HepG2 (cell line): ENCODE results near the gene C12orf56. TPM values are rescaled to one million over a fixed set of nuclear protein-coding genes. Genes with fewer than 3 reads are reported as not detected.

Experiments used
- HDAC2 ChIP-seq: sonication (generic); formaldehyde crosslinking; IDR thresholded peaks from 2 replicates; pipeline ENCODE4 v1.4.0; 2020; ENCODE audit warnings: missing genetic modification reagents
- HNF4G ChIP-seq, 2 experiments: sonication (generic) in 1 of 2; formaldehyde crosslinking in 1 of 2; IDR thresholded peaks; 2 replicates each; pipeline versions ENCODE4 v1.4.0 to v1.6.1; 2011 to 2020; ENCODE audit warnings: borderline replicate concordance in 2 of 2, low read depth in 2 of 2, mild to moderate bottlenecking in 2 of 2, low read length in 1 of 2, missing genetic modification reagents in 1 of 2, moderate library complexity in 1 of 2
- JUND ChIP-seq: sonication (generic); formaldehyde crosslinking; IDR thresholded peaks from 2 replicates; pipeline ENCODE4 v1.8.0; 2022; ENCODE audit warnings: mild to moderate bottlenecking, missing genetic modification reagents
- KDM3A ChIP-seq: IDR thresholded peaks from 2 replicates; pipeline ENCODE4 v1.6.1; 2018; ENCODE audit warnings: low read depth, missing compliant biosample characterization
- KLF13 ChIP-seq: sonication (generic); formaldehyde crosslinking; IDR thresholded peaks from 2 replicates; pipeline ENCODE4 v1.4.0; 2020; ENCODE audit warnings: mild to moderate bottlenecking, missing genetic modification reagents
- KLF15 ChIP-seq: sonication (generic); formaldehyde crosslinking; IDR thresholded peaks from 2 replicates; pipeline ENCODE4 v1.8.1; 2023; ENCODE audit warnings: borderline replicate concordance, mild to moderate bottlenecking, inconsistent platforms, missing genetic modification reagents, mixed read lengths
- MEF2D ChIP-seq: sonication (generic); formaldehyde crosslinking; IDR thresholded peaks from 2 replicates; pipeline ENCODE4 v1.5.1; 2020; ENCODE audit warnings: mild to moderate bottlenecking, missing genetic modification reagents
- MEIS1 ChIP-seq: sonication (generic); formaldehyde crosslinking; IDR thresholded peaks from 2 replicates; pipeline ENCODE4 v1.9.0; 2021; ENCODE audit warnings: mild to moderate bottlenecking, missing genetic modification reagents, moderate library complexity, borderline replicate concordance
- MTA3 ChIP-seq: sonication (generic); formaldehyde crosslinking; IDR thresholded peaks from 2 replicates; pipeline ENCODE4 v1.4.0; 2020; ENCODE audit warnings: missing genetic modification reagents
- MXD4 ChIP-seq: IDR thresholded peaks from 2 replicates; pipeline ENCODE4 v1.6.1; 2016; ENCODE audit warnings: mild to moderate bottlenecking, missing biosample characterization, missing genetic modification reagents
- NR2C2 ChIP-seq: sonication (generic); formaldehyde crosslinking; IDR thresholded peaks from 2 replicates; pipeline ENCODE4 v1.4.0; 2020; ENCODE audit warnings: missing genetic modification reagents, mild to moderate bottlenecking, moderate library complexity, borderline replicate concordance
- PRMT3 ChIP-seq: sonication (generic); formaldehyde crosslinking; IDR thresholded peaks from 2 replicates; pipeline ENCODE4 v1.8.1; 2022; ENCODE audit warnings: low read depth, mild to moderate bottlenecking, moderate library complexity, missing genetic modification reagents, borderline replicate concordance
- SKI ChIP-seq: fragments of 450-650 bp; IDR thresholded peaks from one replicate; pipeline ENCODE4 v1.6.1; 2018; ENCODE audit warnings: mild to moderate bottlenecking; ENCODE audit not compliant: partially characterized antibody
- TCF12 ChIP-seq, 2 experiments: fragments of 450-650 bp in 1 of 2; sonication (generic) in 1 of 2; formaldehyde crosslinking in 1 of 2; IDR thresholded peaks; 2 replicates each; pipeline versions ENCODE4 v1.6.1 to v1.8.0; 2017 to 2022; ENCODE audit warnings: antibody characterized with exemption in 1 of 2, mild to moderate bottlenecking in 1 of 2, missing genetic modification reagents in 1 of 2, moderate library complexity in 1 of 2
- ZFAT ChIP-seq: sonication (generic); formaldehyde crosslinking; conservative IDR thresholded peaks from 2 replicates; pipeline ENCODE4 v1.8.1; 2023; ENCODE audit warnings: missing genetic modification reagents, inconsistent platforms
- ZFP36L1 ChIP-seq: sonication (generic); formaldehyde crosslinking; IDR thresholded peaks from 2 replicates; pipeline ENCODE4 v1.8.0; 2022; ENCODE audit warnings: mild to moderate bottlenecking, missing genetic modification reagents, moderate library complexity
- ZNF569 ChIP-seq: sonication (generic); formaldehyde crosslinking; IDR thresholded peaks from 2 replicates; pipeline ENCODE4 v1.5.0; 2020; ENCODE audit warnings: mild to moderate bottlenecking, missing genetic modification reagents, moderate library complexity, borderline replicate concordance
- ZNF776 ChIP-seq: sonication (generic); formaldehyde crosslinking; IDR thresholded peaks from 2 replicates; pipeline ENCODE4 v1.4.0; 2020; ENCODE audit warnings: mild to moderate bottlenecking, missing genetic modification reagents
- polyA plus RNA-seq, 8 experiments: library from polyadenylated mRNA; depleted of rRNA in 3 of 8; stranded (reverse) in 7 of 8; unstranded in 1 of 8; fragments of >200 nt; fragmentation: Illumina TruSeq in 4 of 8; extraction: Trizol in 4 of 8; gene quantifications; 2 replicates each; pipeline versions ENCODE4 v1.2.1 to v1.2.3, GENCODE V29; 2011 to 2016; ENCODE audit warnings: low read depth in 4 of 8, missing spikeins in 1 of 8, mixed read lengths in 1 of 8; ENCODE audit not compliant: insufficient read depth in 1 of 8
- total RNA-seq, 5 experiments: library from RNA; depleted of rRNA; stranded (reverse); fragments of >200 nt; fragmentation: Illumina TruSeq; extraction: Trizol; gene quantifications; 2 replicates each; pipeline ENCODE4 v1.2.3, GENCODE V29; 2016; ENCODE audit warnings: low read depth in 1 of 5
- TF ChIP-seq, protein P1 (sequence below): sonication (generic); formaldehyde crosslinking; IDR thresholded peaks from 2 replicates; pipeline ENCODE4 v1.5.1; 2020; ENCODE audit warnings: mild to moderate bottlenecking, missing genetic modification reagents, borderline replicate concordance
- TF ChIP-seq, protein P2 (sequence below): IDR thresholded peaks from 2 replicates; pipeline ENCODE4 v1.6.1; 2016; ENCODE audit warnings: low read depth
- TF ChIP-seq, protein P3 (sequence below): IDR thresholded peaks from 2 replicates; pipeline ENCODE4 v1.6.1; 2016; ENCODE audit warnings: low read depth, borderline replicate concordance

C12orf56 gene
- total and polyA plus RNA-seq, 2 of the 13 experiments (the other 11 are each of a cell fraction or from before 2014, with no cell fraction given): 0.07 TPM; not detected in 1

GRCh38 chr12:64222009-64222765 is 168.4 kb downstream of the C12orf56 start, which contains the start of gene KICS2 (continued):
- peak; percentile 51 for TF ChIP-seq JUND (CRISPR knock-in tag)
- TF ChIP-seq MEIS1: 0 out of 2 replicates have a peak, but pooled peaks have one; percentile 66
- TF ChIP-seq ZNF776: no peak
- TF ChIP-seq, protein P1, sequence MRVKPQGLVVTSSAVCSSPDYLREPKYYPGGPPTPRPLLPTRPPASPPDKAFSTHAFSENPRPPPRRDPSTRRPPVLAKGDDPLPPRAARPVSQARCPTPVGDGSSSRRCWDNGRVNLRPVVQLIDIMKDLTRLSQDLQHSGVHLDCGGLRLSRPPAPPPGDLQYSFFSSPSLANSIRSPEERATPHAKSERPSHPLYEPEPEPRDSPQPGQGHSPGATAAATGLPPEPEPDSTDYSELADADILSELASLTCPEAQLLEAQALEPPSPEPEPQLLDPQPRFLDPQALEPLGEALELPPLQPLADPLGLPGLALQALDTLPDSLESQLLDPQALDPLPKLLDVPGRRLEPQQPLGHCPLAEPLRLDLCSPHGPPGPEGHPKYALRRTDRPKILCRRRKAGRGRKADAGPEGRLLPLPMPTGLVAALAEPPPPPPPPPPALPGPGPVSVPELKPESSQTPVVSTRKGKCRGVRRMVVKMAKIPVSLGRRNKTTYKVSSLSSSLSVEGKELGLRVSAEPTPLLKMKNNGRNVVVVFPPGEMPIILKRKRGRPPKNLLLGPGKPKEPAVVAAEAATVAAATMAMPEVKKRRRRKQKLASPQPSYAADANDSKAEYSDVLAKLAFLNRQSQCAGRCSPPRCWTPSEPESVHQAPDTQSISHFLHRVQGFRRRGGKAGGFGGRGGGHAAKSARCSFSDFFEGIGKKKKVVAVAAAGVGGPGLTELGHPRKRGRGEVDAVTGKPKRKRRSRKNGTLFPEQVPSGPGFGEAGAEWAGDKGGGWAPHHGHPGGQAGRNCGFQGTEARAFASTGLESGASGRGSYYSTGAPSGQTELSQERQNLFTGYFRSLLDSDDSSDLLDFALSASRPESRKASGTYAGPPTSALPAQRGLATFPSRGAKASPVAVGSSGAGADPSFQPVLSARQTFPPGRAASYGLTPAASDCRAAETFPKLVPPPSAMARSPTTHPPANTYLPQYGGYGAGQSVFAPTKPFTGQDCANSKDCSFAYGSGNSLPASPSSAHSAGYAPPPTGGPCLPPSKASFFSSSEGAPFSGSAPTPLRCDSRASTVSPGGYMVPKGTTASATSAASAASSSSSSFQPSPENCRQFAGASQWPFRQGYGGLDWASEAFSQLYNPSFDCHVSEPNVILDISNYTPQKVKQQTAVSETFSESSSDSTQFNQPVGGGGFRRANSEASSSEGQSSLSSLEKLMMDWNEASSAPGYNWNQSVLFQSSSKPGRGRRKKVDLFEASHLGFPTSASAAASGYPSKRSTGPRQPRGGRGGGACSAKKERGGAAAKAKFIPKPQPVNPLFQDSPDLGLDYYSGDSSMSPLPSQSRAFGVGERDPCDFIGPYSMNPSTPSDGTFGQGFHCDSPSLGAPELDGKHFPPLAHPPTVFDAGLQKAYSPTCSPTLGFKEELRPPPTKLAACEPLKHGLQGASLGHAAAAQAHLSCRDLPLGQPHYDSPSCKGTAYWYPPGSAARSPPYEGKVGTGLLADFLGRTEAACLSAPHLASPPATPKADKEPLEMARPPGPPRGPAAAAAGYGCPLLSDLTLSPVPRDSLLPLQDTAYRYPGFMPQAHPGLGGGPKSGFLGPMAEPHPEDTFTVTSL (CRISPR knock-in tag): no peak; the same call in 1 of the 2 replicates
- peak; percentile 49; the same call in 1 of the 2 replicates for TF ChIP-seq NR2C2 (CRISPR knock-in tag)
- TF ChIP-seq KDM3A (CRISPR knock-in tag): peak; percentile 86; the same call in 1 of the 2 replicates
- TF ChIP-seq, protein P2, sequence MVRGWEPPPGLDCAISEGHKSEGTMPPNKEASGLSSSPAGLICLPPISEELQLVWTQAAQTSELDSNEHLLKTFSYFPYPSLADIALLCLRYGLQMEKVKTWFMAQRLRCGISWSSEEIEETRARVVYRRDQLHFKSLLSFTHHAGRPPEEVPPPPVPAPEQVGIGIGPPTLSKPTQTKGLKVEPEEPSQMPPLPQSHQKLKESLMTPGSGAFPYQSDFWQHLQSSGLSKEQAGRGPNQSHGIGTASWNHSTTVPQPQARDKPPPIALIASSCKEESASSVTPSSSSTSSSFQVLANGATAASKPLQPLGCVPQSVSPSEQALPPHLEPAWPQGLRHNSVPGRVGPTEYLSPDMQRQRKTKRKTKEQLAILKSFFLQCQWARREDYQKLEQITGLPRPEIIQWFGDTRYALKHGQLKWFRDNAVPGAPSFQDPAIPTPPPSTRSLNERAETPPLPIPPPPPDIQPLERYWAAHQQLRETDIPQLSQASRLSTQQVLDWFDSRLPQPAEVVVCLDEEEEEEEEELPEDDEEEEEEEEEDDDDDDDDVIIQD (CRISPR knock-in tag): peak; percentile 32; the same call in 1 of the 2 replicates
- TF ChIP-seq MXD4 (CRISPR knock-in tag): peak; percentile 100
- TF ChIP-seq TCF12 (IDR thresholded peaks at IDR 0.05): no peak
- TF ChIP-seq TCF12 (CRISPR knock-in tag; IDR thresholded peaks at IDR 0.05): 0 out of 2 replicates have a peak, but pooled peaks have one; percentile 21
- no peak for TF ChIP-seq HNF4G (IDR thresholded peaks at IDR 0.05; ENCODE audit: borderline replicate concordance, low read depth, low read length)
- TF ChIP-seq HNF4G (CRISPR knock-in tag; IDR thresholded peaks at IDR 0.05; ENCODE audit: borderline replicate concordance, low read depth): no peak
- no peak; the same call in 1 of the 2 replicates for TF ChIP-seq HDAC2 (CRISPR knock-in tag)
- no peak for TF ChIP-seq MTA3 (CRISPR knock-in tag)
- TF ChIP-seq, protein P3, sequence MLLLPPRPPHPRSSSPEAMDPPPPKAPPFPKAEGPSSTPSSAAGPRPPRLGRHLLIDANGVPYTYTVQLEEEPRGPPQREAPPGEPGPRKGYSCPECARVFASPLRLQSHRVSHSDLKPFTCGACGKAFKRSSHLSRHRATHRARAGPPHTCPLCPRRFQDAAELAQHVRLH (CRISPR knock-in tag): peak; percentile 66
- no peak for TF ChIP-seq PRMT3 (CRISPR knock-in tag)
- TF ChIP-seq MEF2D (CRISPR knock-in tag): peak; percentile 61; the same call in 1 of the 2 replicates
- no peak for TF ChIP-seq ZNF569 (CRISPR knock-in tag)
- TF ChIP-seq ZFAT (CRISPR knock-in tag): no peak
- TF ChIP-seq SKI: no peak
- no peak for TF ChIP-seq KLF13
- peak; percentile 73; the same call in 1 of the 2 replicates for TF ChIP-seq KLF15 (CRISPR knock-in tag)
- TF ChIP-seq ZFP36L1: peak; percentile 55; the same call in 1 of the 2 replicates
